Fibroblast of skin of right biceps (primary cell): ENCODE data around the gene TEAD1.

Source experiments
- DNase-seq: peaks from one replicate; pipeline ENCODE4 v3.0.0-alpha.2; 2013

Gene TEAD1

DNA sequence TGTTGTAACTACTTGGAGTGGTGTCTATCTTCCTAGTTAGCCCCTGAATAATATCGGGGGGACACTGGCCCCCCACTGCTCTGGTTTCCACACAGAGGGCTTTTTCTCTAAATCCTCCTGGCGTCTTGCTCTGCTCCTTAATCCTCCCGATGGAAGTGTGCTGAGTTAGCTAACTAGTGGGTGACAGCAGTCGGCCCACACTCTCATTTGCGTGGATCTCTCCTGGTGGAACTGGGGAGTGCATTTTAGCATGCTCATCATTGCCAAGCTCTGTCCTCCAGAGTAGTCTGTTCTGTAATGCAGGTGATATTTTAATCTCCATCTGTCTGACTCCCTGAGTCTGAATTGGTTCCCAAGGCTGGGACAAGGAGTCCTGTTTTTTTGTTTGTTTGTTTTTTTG lies 288.8 kb downstream of the TEAD1 start:
- DNase-seq: no peak

DNA sequence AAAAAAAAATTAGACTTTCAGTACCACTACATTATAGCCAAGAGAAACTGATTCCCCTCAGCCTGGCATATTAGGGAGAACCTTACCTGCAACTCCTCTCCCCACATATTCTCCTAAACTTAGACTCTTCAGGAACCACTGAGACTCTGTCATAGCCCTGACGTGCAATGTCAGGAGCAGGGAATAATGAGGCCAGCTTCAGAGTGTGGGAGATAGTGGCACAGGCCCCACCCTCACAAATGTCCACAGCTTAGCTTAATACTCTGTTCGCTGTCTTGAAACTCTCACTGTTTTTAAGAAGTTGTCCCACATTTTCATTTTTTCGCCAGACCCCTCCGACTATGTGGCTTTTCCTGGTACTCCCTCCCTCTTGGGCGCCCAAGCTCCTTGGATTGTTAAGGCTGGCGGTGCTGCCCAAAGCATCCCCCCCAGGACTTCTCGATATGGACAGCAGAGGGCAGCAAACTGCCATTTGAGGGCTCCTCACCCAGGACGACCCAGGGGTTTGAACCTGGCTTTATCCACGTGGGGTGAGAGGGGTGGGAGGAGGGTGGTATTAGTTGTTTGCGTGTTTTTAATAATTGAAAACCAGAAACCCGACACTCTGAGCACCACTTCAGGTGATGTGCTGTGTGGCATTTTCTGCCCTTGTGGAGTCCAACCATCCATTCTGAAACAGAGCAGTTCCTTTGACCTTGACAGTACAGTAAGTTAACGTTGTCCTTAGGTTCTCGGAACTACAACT lies 289.7 kb downstream of the TEAD1 start:
- peak; percentile 64 for DNase-seq

- DNase-seq: no peak
Observed at GRCh38 chr11:12964650-12965049, 290.4 kb downstream of the TEAD1 start.

GRCh38 chr11:12966002-12966401 lies 291.8 kb downstream of the TEAD1 start:
- no peak for DNase-seq

- DNase-seq: no peak
Observed at GRCh38 chr11:12968101-12968500, 293.9 kb downstream of the TEAD1 start.

GRCh38 chr11:12968826-12969225 lies 294.6 kb downstream of the TEAD1 start:
- DNase-seq: no peak

GRCh38 chr11:12971955-12972354 lies 297.7 kb downstream of the TEAD1 start:
- DNase-seq: no peak

DNA sequence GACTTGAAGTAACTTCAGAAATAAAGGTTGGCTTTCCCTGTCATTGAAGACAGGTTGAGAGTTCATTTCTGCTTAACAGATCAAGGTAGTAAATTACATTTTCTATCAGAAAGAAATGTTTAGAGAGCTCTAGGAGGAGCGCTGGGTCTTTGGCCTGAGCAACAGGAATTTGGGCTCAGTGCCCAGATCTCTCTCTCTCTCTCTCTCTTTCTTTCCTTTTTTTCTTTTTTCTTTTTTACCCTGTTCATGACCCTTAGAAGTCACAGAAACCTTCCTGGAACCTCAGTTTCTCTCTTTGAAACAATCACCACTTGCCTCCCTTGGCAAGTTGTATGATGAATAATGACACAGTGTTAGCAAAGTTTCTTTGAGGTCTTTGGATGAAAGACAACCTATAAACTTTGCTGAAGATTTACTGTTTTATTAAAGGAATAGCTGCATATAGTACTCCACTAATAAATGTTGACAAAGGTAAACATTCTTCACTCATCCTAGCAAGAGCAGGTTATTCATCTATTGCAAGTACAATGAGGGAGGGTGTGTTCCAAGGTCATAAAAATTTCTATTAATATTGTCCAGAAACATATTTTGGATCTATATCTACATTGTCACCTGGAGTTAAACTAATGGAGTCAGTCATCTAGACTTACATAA lies 299.4 kb downstream of the TEAD1 start:
- no peak for DNase-seq

DNA sequence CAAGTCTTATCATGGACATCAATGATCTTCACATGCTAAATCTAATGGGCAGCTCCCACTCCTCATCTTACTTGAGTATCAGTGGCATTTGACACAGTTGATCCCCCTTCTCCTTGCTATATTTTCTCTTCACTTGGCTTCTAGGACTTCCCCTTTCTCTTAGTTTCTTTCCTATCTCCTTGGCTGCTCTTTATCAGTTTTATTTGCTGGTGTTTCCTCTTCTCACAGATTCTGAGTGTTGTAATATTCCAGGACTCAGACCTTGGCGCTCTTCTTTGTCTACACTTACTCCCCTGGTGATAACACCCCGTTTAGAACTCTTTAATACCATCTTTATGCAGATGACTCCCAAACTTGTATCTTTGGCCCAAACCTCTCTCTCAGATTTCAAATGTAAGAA lies 301.0 kb downstream of the TEAD1 start:
- DNase-seq: no peak

GRCh38 chr11:12979928-12980689 lies 305.9 kb downstream of the TEAD1 start:
- no peak for DNase-seq

DNA sequence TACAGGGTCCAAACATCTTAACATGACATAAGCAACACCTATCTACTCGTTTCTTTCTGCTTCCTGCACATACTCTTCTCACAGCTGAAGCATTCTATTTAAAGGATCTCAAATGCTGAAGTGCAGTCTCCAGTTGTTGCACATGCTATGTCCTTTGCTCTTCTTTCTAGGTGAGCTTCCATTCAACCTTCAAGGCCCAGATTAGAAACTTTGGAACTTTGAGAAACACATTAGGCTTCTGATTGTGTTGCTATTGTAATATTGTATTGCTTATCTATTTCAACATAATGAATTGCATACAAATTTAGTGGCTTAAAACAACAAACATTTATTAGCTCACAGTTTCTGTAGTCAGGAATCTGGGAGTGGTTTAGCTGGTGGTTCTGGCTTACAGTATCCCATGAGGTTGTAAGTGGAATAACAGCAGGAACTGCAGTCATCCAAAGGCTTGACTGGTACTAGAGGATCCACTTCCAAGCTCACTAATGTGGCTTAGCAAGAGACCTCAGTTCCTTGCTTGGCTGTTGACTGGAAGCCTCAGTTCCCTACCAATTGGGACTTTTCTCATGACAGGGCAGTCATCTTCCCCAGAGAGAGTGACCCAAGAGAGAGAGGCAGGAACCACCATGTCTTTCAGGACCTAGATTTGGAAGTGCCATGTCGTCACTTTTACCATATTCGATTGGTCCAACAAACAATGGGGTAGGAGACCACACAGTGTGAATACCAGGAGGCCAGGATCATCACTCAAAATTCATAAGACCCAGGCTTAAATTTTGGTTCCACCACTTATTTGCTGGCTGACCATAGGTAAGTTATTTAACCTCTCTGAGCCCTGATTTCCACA lies 307.7 kb downstream of the TEAD1 start:
- DNase-seq: no peak

GRCh38 chr11:12983336-12983735 lies 309.1 kb downstream of the TEAD1 start:
- DNase-seq: no peak

- no peak for DNase-seq
Observed at GRCh38 chr11:12986194-12986898, 312.1 kb downstream of the TEAD1 start.

DNA sequence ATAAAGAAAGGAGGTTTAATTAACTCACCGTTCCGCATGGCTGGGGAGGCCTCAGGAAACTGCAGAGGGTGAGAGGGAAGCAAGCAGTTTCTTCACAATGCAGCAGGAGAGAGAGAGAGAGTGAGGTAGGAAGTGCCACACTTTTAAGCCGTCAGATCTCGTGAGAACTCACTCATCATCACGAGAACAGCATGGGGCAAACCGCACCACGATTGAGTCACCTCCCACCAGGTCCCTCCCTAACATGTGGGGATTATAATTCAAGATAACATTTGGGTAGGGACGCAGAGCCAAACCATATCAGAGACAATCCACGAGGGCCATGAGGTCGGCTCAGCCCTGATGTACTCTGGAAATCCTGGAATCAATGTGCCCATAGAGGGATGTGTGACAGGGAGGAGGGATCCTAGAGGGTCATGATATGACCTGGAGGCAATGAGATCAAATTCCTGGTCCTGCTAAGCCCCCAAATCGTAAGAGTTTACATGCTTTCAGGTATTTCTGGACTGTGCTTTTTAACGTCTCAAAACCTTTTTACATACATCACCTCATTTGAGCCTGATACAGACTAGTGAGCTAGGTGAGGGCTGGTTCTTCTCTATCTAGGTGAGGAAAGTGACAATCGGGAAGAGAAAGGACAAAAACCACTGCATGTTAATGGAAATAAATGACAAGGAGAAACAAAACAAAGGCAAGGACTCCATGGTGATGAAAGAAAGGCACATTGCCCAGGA lies 315.4 kb downstream of the TEAD1 start:
- no peak for DNase-seq

- DNase-seq: no peak
Observed at GRCh38 chr11:12990162-12990480, 315.9 kb downstream of the TEAD1 start.

- no peak for DNase-seq
Observed at GRCh38 chr11:12991426-12991825, 317.2 kb downstream of the TEAD1 start.

DNA sequence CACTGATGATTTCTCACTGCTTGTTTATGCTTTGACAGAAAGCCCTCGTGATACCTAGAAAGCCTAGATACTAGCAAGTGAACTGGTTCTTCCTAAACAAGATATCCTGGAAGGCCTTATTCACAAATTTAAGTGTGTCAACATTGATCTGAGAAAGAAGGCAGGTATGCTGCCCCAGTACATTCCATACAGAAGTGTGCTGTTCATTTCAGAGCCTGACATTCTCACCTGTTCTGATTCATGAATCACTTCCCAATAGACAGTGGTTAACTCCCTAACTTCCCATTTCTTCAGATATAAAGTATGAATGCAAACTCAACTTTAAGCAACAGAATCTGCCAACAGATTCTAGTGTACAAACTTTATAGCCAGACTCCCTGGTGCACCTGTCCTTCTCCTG lies 319.4 kb downstream of the TEAD1 start:
- DNase-seq: no peak
